Ishikawa (cell line): ENCODE data around the gene MYMK.

ENCODE experiments used
- CEBPB ChIP-seq: IDR thresholded peaks from 2 replicates; pipeline ENCODE4 v1.6.1; 2012
- CREB1 ChIP-seq: IDR thresholded peaks from 2 replicates; pipeline ENCODE4 v1.6.1; 2012; ENCODE audit warnings: low read depth
- EGR1 ChIP-seq: IDR thresholded peaks from 2 replicates; pipeline ENCODE4 v1.6.1; 2012
- EP300 ChIP-seq: IDR thresholded peaks from 2 replicates; pipeline ENCODE4 v1.6.1; 2012; ENCODE audit warnings: borderline replicate concordance
- MAX ChIP-seq: IDR thresholded peaks from 2 replicates; pipeline ENCODE4 v1.6.1; 2012
- NFIC ChIP-seq: IDR thresholded peaks from 2 replicates; pipeline ENCODE4 v1.6.1; 2012
- RAD21 ChIP-seq: IDR thresholded peaks from 2 replicates; pipeline ENCODE4 v1.6.1; 2012; ENCODE audit warnings: low read depth
- REST ChIP-seq: IDR thresholded peaks from 2 replicates; pipeline ENCODE4 v1.6.1; 2012; ENCODE audit warnings: low read depth, mild to moderate bottlenecking
- TAF1 ChIP-seq: IDR thresholded peaks from 2 replicates; pipeline ENCODE4 v1.6.1; 2012; ENCODE audit warnings: low read depth, mild to moderate bottlenecking
- TCF12 ChIP-seq: IDR thresholded peaks from 2 replicates; pipeline ENCODE4 v1.6.1; 2012; ENCODE audit warnings: low read depth
- TEAD4 ChIP-seq: IDR thresholded peaks from 2 replicates; pipeline ENCODE4 v1.6.1; 2012
- USF1 ChIP-seq: IDR thresholded peaks from 2 replicates; pipeline ENCODE4 v1.6.1; 2012
- ZBTB7A ChIP-seq: IDR thresholded peaks from 2 replicates; pipeline ENCODE4 v1.6.1; 2012; ENCODE audit warnings: low read depth

Gene MYMK

GRCh38 chr9:133566382-133566781, 41.6 kb upstream of the MYMK start:
- no peak for TF ChIP-seq USF1
- TF ChIP-seq EP300: no peak
- no peak for TF ChIP-seq MAX
- TF ChIP-seq ZBTB7A: no peak

- TF ChIP-seq CEBPB (no peak), TEAD4 (no peak), TAF1 (no peak), NFIC (no peak)
Measured at GRCh38 chr9:133564451-133565116, 39.8 kb upstream of the MYMK start.

- TF ChIP-seq TCF12 (no peak), TEAD4 (no peak), CREB1 (no peak), USF1 (no peak), ZBTB7A (no peak), NFIC (no peak), REST (no peak), EP300 (no peak), MAX (no peak)
Measured at GRCh38 chr9:133563291-133563796, 38.6 kb upstream of the MYMK start.

GRCh38 chr9:133562611-133563290, 38.0 kb upstream of the MYMK start:
- TF ChIP-seq EGR1: no peak
- TF ChIP-seq NFIC: 0 out of 2 replicates have a peak, but pooled peaks have one; percentile 30
- TF ChIP-seq TCF12: no peak

GRCh38 chr9:133561976-133562554, 37.3 kb upstream of the MYMK start:
- TF ChIP-seq NFIC (no peak), TAF1 (no peak), MAX (no peak), REST (no peak), TEAD4 (no peak), USF1 (no peak), CEBPB (no peak)

- no peak for TF ChIP-seq TEAD4
- TF ChIP-seq REST: no peak
- TF ChIP-seq RAD21: no peak
- TF ChIP-seq CEBPB: no peak
- TF ChIP-seq EP300: no peak
Measured at GRCh38 chr9:133560944-133561343, 36.2 kb upstream of the MYMK start.
